Colonic mucosa (tissue), 4 donors: ENCODE measurements around the gene WIPF2. TPM values are rescaled to one million over a fixed set of nuclear protein-coding genes. Genes with fewer than 3 reads are reported as not detected.

Experiments used
- DNase-seq: peaks from one replicate; pipeline ENCODE4 v3.0.0-alpha.2; 2020
- H3K27ac ChIP-seq: fragments of 200-600 bp; one replicate; pipeline ENCODE4 v1.8.0; 2021
- H3K27me3 ChIP-seq: fragments of 200-600 bp; one replicate; pipeline ENCODE4 v1.8.0; 2021
- H3K36me3 ChIP-seq: fragments of 200-600 bp; one replicate; pipeline ENCODE4 v1.8.0; 2021
- H3K4me1 ChIP-seq: fragments of 200-600 bp; one replicate; pipeline ENCODE4 v1.8.0; 2021; ENCODE audit warnings: mild to moderate bottlenecking
- H3K4me3 ChIP-seq: fragments of 200-600 bp; one replicate; pipeline ENCODE4 v1.8.0; 2021
- H3K9ac ChIP-seq, 2 donors: one replicate each; pipeline ENCODE4 v1.7.0; 2013; ENCODE audit warnings: control low read depth in 2 of 2, low read depth in 2 of 2, low read length in 2 of 2
- H3K9me3 ChIP-seq: fragments of 200-600 bp; one replicate; pipeline ENCODE4 v1.8.0; 2021
- CTCF ChIP-seq: fragments of 200-600 bp; IDR thresholded peaks from one replicate; pipeline ENCODE4 v1.8.0; 2022; ENCODE audit warnings: antibody characterized with exemption, mild to moderate bottlenecking
- intact Hi-C: fragments of 100-400 bp; cut with DNase I; formaldehyde crosslinking; loops from one replicate; pipeline ENCODE4 v1.14.1; 2022
- total RNA-seq, 2 donors: library from RNA; stranded (reverse); fragmentation: NEBNext Ultra II Directional in 1 of 2; extraction: Animal tissue kit (Norgen Biotek cat#: 25700) in 1 of 2; gene quantifications; one replicate each; pipeline ENCODE4 v1.2.1, GENCODE V29; 2021
- donor health status: healthy.
- donor health status: DM: no; HTN: no; CAD: no.
- donor health status: DM: no; HTN: no; CAD: no.

Gene WIPF2
- total RNA-seq, 2 donors from 2014 or later, result 34.5 to 42.0 TPM

GRCh38 chr17:40178660-40179059, 40.4 kb upstream of the WIPF2 start:
- peak overlapping the region; percentile 58 to 88 for H3K9ac ChIP-seq
- no peak for DNase-seq
- H3K27ac ChIP-seq, result peak overlapping the region; percentile 86

DNA sequence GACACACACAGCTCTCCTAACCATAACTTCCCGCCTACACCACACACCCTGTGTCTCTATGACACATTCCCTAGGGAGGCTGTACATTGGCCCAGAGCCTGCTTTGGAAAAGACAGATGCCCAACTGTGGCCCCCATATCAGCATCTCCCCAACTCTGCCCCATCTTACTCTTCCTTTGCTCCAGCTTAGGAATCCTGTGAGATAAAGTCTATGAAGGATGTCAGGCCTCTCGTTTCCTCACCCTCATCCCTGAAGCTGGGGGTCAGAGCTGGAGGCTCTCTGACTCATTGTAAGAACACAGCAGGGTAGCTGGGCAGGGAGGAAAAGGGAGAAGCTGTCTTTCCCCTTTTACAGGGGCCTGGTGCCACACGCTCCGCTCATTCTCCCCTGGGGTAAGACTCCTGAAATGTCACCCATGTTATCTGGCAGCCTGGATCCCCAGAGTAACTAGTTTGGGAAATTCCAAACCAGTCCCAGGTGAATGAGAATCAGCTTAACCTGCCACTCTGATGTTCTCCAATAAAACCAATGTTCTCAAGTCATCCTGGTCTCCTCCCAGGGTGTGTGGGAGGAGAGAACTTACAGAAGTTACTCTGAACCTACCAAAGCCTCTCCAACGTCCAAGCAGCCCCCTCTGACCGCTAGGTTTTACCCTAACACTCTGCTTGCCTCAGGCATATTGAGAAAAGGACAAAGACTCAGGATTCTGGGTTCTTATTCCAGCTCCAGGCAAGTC, 39.0 kb upstream of the WIPF2 start:
- H3K36me3 ChIP-seq, result no peaks in the 10 kb centered on the region
- peak; percentile 41 for DNase-seq
- H3K9me3 ChIP-seq, result no peaks in the 10 kb centered on the region
- TF ChIP-seq CTCF, result no peak
- H3K27me3 ChIP-seq, result no peaks in the 10 kb centered on the region
- intact Hi-C loops, result no loop called here
- peak overlapping the region; percentile 86 for H3K27ac ChIP-seq
- H3K4me3 ChIP-seq, result peak overlapping the region; percentile 9
- H3K4me1 ChIP-seq, result peaks cover 11% of the 10 kb centered on the region
- peak overlapping the region; percentile 17 to 88 for H3K9ac ChIP-seq

More at GRCh38 chr17:40178660-40179059, 40.4 kb upstream of the WIPF2 start:
- Histone ChIP-seq H3K4me1 (peaks cover 11% of the 10 kb centered on the region), H3K27me3 (no peaks in the 10 kb centered on the region), H3K9me3 (no peaks in the 10 kb centered on the region), H3K4me3 (peak overlapping the region; percentile 48), H3K36me3 (no peaks in the 10 kb centered on the region)
- TF ChIP-seq CTCF, result no peak
- intact Hi-C loops, result no loop called here

DNA sequence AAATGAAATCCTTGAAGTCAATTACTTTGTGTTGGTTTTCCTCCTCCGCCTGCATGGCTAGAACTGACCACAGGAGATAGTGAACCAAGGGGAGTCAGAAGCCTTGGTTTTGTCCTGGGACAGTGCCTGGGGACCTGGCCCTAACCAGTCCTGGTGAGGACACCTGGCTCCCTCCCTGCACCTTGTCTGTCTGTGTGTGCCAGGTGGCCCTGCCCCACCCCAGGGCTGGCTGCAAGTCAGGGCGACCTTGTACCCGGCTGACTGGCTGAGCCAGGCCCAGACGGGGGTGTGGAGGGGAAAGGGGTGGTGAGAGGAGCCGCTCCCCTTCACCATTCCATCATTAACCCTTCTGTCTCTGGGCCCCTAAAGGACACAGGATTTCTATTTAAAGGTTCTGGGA, 38.4 kb upstream of the WIPF2 start:
- Histone ChIP-seq H3K36me3 (no peaks in the 10 kb centered on the region), H3K4me1 (peaks cover 11% of the 10 kb centered on the region), H3K9ac (peak overlapping the region in 1 of 2 donors; percentile 88), H3K27ac (peak overlapping the region; percentile 86), H3K27me3 (no peaks in the 10 kb centered on the region), H3K9me3 (no peaks in the 10 kb centered on the region), H3K4me3 (peak overlapping the region; percentile 9)
- intact Hi-C loops, result no loop called here
- peak; percentile 97 for DNase-seq
- no peak for TF ChIP-seq CTCF

DNA sequence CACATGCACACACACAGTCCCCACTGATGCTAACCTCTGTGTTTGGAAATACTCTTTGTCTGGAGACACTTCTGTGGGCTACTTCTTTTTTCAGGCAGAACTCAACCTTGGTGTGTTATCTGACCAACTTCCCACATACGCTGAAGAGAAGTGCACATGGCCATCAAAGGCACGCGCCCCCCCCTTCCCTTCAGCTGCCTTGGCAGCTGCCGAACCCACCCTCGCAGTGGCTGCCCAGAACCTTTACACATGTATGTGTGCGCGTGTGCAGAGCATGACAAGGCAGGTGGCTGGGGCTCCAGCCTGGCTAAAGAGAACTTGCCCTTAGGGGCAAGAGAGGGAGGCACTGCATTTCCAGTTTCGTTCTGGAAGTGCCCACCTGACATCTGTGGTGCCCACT, 37.9 kb upstream of the WIPF2 start:
- no peak for DNase-seq
- intact Hi-C loops, result no loop called here
- H3K27me3 ChIP-seq, result no peaks in the 10 kb centered on the region
- H3K9ac ChIP-seq, result peak overlapping the region in 1 of 2 donors; percentile 88
- no peaks in the 10 kb centered on the region for H3K36me3 ChIP-seq
- H3K9me3 ChIP-seq, result no peaks in the 10 kb centered on the region
- H3K4me3 ChIP-seq, result no peak overlapping the region
- TF ChIP-seq CTCF, result no peak
- H3K4me1 ChIP-seq, result peaks cover 11% of the 10 kb centered on the region
- H3K27ac ChIP-seq, result peak overlapping the region; percentile 86

DNA sequence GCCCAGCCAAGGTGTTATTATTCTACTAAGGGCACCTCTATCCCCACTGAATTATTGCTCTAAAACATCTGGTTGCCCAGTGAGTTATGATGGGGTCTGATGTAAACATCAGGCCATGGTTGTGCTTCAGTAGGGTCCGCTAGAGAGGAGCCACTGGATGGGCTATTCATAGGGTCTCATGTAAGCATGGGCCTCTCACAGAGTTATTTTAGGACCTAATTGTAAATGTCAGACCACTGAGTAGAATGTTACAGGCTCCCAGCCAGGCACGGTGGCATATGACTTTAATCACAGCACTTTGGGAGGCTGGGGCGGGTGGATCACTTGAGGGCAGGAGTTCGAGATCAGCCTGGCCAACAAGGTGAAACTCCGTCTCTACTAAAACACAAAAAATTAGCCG, 36.5 kb upstream of the WIPF2 start:
- H3K9ac ChIP-seq, result no peak overlapping the region
- intact Hi-C loops, result no loop called here
- peaks cover 5% of the 10 kb centered on the region for H3K4me1 ChIP-seq
- no peak for TF ChIP-seq CTCF
- H3K4me3 ChIP-seq, result no peak overlapping the region
- no peak for DNase-seq
- no peaks in the 10 kb centered on the region for H3K36me3 ChIP-seq
- H3K27me3 ChIP-seq, result no peaks in the 10 kb centered on the region
- H3K27ac ChIP-seq, result no peak overlapping the region
- no peaks in the 10 kb centered on the region for H3K9me3 ChIP-seq
